ENCODE data around the gene TINCR.

- TF ChIP-seq POLR2A (IDR thresholded peaks at IDR 0.05) (no peak), CTCF (IDR thresholded peaks at IDR 0.05) (no peak)
These were observed 37.6 kb upstream of the TINCR start for GRCh38 chr19:5605362-5605761.

Data from lower leg skin (tissue), 3 donors.